Measurements from ENCODE around the gene KCNT1. TPM values are rescaled to one million over a fixed set of nuclear protein-coding genes. Genes with fewer than 3 reads are reported as not detected.
"Not testable (repeated sequence)": the region's sequence is repeated elsewhere in the genome, so short reads cannot be mapped to it uniquely, and the experiment has no call there.

The KCNT1 gene
- total RNA-seq, 2 experiments from 2014 or later, result not detected

GRCh38 chr9:135669616-135670285 lies 32.2 kb upstream of the KCNT1 start:
- DNase-seq (no peak), ATAC-seq (no peak)
- no peak overlapping the region for H3K27ac Mint-ChIP-seq
- TF ChIP-seq, protein P1, sequence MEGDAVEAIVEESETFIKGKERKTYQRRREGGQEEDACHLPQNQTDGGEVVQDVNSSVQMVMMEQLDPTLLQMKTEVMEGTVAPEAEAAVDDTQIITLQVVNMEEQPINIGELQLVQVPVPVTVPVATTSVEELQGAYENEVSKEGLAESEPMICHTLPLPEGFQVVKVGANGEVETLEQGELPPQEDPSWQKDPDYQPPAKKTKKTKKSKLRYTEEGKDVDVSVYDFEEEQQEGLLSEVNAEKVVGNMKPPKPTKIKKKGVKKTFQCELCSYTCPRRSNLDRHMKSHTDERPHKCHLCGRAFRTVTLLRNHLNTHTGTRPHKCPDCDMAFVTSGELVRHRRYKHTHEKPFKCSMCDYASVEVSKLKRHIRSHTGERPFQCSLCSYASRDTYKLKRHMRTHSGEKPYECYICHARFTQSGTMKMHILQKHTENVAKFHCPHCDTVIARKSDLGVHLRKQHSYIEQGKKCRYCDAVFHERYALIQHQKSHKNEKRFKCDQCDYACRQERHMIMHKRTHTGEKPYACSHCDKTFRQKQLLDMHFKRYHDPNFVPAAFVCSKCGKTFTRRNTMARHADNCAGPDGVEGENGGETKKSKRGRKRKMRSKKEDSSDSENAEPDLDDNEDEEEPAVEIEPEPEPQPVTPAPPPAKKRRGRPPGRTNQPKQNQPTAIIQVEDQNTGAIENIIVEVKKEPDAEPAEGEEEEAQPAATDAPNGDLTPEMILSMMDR (IDR thresholded peaks at IDR 0.05), result no peak
- ChIA-PET POLR2A (interaction anchor here (0.6 kb wide), 1 partner anchor 435 kb away, joined by 3 read pairs; no protein-coding TSS in a partner anchor), CTCF (no interaction called here)
- intact Hi-C loops (cut with micrococcal nuclease), result no loop called here
- peaks cover 2% of the 10 kb centered on the region for H3K9me3 Mint-ChIP-seq
- no peak overlapping the region for H3K4me3 Mint-ChIP-seq
- no peaks in the 10 kb centered on the region for H3K4me1 Mint-ChIP-seq (ENCODE audit: low read depth)
- H3K27me3 Mint-ChIP-seq, result peaks cover 5% of the 10 kb centered on the region
- no peaks in the 10 kb centered on the region for H3K36me3 Mint-ChIP-seq (ENCODE audit: low read depth)

GRCh38 chr9:135670721-135671590 lies 31.0 kb upstream of the KCNT1 start:
- DNase-seq (no peak), ATAC-seq (no peak)
- ChIA-PET POLR2A (no interaction called here), CTCF (no interaction called here)
- TF ChIP-seq, protein P1 (IDR thresholded peaks at IDR 0.05), result no peak
- H3K4me1 Mint-ChIP-seq (ENCODE audit: low read depth), result no peaks in the 10 kb centered on the region
- intact Hi-C loops (cut with micrococcal nuclease), result no loop called here
- no peak overlapping the region for H3K27ac Mint-ChIP-seq
- H3K36me3 Mint-ChIP-seq (ENCODE audit: low read depth), result no peaks in the 10 kb centered on the region
- H3K9me3 Mint-ChIP-seq, result peaks cover 2% of the 10 kb centered on the region
- H3K27me3 Mint-ChIP-seq, result peaks cover 5% of the 10 kb centered on the region
- no peak overlapping the region for H3K4me3 Mint-ChIP-seq

GRCh38 chr9:135671591-135672041 lies 30.4 kb upstream of the KCNT1 start:
- CTCF ChIA-PET, result no interaction called here
- intact Hi-C loops (cut with micrococcal nuclease), result no loop called here
- Mint-ChIP-seq H3K27me3 (peaks cover 5% of the 10 kb centered on the region), H3K36me3 (ENCODE audit: low read depth) (no peaks in the 10 kb centered on the region), H3K9me3 (peaks cover 2% of the 10 kb centered on the region), H3K4me3 (no peak overlapping the region), H3K27ac (no peak overlapping the region), H3K4me1 (ENCODE audit: low read depth) (no peaks in the 10 kb centered on the region)
- DNase-seq (peak; percentile 8), ATAC-seq (no peak)
- TF ChIP-seq, protein P1 (IDR thresholded peaks at IDR 0.05), result no peak
- POLR2A ChIA-PET, result no interaction called here

DNA sequence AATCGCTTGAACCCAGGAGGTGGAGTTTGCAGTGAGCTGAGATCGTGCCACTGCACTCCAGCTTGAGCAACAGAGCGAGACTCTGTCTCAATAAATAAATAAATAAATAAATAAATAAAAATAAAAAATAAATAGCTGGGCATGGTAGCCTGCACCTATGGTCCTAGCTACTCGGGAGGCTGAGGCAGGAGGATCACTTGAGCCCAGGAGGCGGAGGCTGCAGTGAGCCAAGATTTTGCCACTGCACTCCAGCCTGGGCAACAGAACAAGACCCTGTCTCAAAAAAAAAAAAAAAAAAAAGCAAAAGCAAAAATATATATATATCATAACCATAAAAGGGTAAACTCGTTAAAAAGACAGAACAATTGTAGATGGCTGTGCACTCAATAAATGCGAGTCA lies 29.2 kb upstream of the KCNT1 start:
- CTCF ChIA-PET; DNase-seq; H3K27me3 Mint-ChIP-seq; ATAC-seq; POLR2A ChIA-PET; H3K4me1 Mint-ChIP-seq (ENCODE audit: low read depth); H3K4me3 Mint-ChIP-seq; H3K9me3 Mint-ChIP-seq; H3K36me3 Mint-ChIP-seq (ENCODE audit: low read depth); H3K27ac Mint-ChIP-seq; intact Hi-C loops (cut with micrococcal nuclease): not testable (repeated sequence)

- H3K36me3 Mint-ChIP-seq (ENCODE audit: low read depth), result no peaks in the 10 kb centered on the region
- intact Hi-C loops (cut with micrococcal nuclease), result no loop called here
- ChIA-PET POLR2A (no interaction called here), CTCF (no interaction called here)
- no peak overlapping the region for H3K27ac Mint-ChIP-seq
- TF ChIP-seq, protein P1 (IDR thresholded peaks at IDR 0.05), result no peak
- no peak overlapping the region for H3K4me3 Mint-ChIP-seq
- DNase-seq (no peak), ATAC-seq (no peak)
- H3K27me3 Mint-ChIP-seq, result peaks cover 4% of the 10 kb centered on the region
- H3K4me1 Mint-ChIP-seq (ENCODE audit: low read depth), result no peaks in the 10 kb centered on the region
- H3K9me3 Mint-ChIP-seq, result peaks cover 2% of the 10 kb centered on the region
Measured at GRCh38 chr9:135673941-135674340, 28.0 kb upstream of the KCNT1 start.
